ENCODE measurements around the gene PRKN.

GRCh38 chr6:162468326-162468725 is 259.2 kb downstream of the PRKN start:
- no peak for TF ChIP-seq CTCF (IDR thresholded peaks at IDR 0.05)
- no peak for TF ChIP-seq POLR2AphosphoS5 (IDR thresholded peaks at IDR 0.05; ENCODE audit: low read depth, low read length)
- TF ChIP-seq REST (IDR thresholded peaks at IDR 0.05; ENCODE audit: insufficient read depth in 1 of 2, low read depth in 2 of 2, low read length in 1 of 2), result no peak
- no peak for TF ChIP-seq TCF7L2 (IDR thresholded peaks at IDR 0.05; ENCODE audit: low read depth, low read length)
- TF ChIP-seq SIN3A (IDR thresholded peaks at IDR 0.05; ENCODE audit: borderline replicate concordance, insufficient read depth, low read depth, low read length), result no peak
